ENCODE results near the gene GRIP1.

Gene GRIP1

GRCh38 chr12:66719862-66720261, 41.0 kb upstream of the GRIP1 start:
- CTCF ChIA-PET: no interaction called here

GRCh38 chr12:66717036-66717673, 38.3 kb upstream of the GRIP1 start:
- TF ChIP-seq CTCF (conservative IDR thresholded peaks at IDR 0.05; ENCODE audit: low read depth): no peak

More at GRCh38 chr12:66719862-66720261, 41.0 kb upstream of the GRIP1 start:
- H3K27ac ChIP-seq: no peak overlapping the region
- no peak for DNase-seq (ENCODE audit: low spot score)
- TF ChIP-seq CTCF (conservative IDR thresholded peaks at IDR 0.05; ENCODE audit: low read depth): no peak
- POLR2A ChIA-PET (ENCODE audit: low non-redundant PET): no interaction called here

GRCh38 chr12:66716522-66716921, 37.6 kb upstream of the GRIP1 start:
- ChIA-PET POLR2A (ENCODE audit: low non-redundant PET) (no interaction called here), CTCF (interaction anchor here (0.6 kb wide), 1 partner anchor 500 kb away, joined by 3 read pairs; no protein-coding TSS in a partner anchor)
- no peak for TF ChIP-seq CTCF (conservative IDR thresholded peaks at IDR 0.05; ENCODE audit: low read depth)
- no peak overlapping the region for H3K27ac ChIP-seq
- DNase-seq (ENCODE audit: low spot score): no peak

More at GRCh38 chr12:66717036-66717673, 38.3 kb upstream of the GRIP1 start:
- DNase-seq (ENCODE audit: low spot score): no peak
- ChIA-PET CTCF (interaction anchor here (0.6 kb wide), 1 partner anchor 161 kb away, joined by 4 read pairs; no protein-coding TSS in a partner anchor), POLR2A (ENCODE audit: low non-redundant PET) (no interaction called here)
- no peak overlapping the region for H3K27ac ChIP-seq

GRCh38 chr12:66714709-66715108, 35.8 kb upstream of the GRIP1 start:
- ChIA-PET CTCF (no interaction called here), POLR2A (ENCODE audit: low non-redundant PET) (no interaction called here)
- no peak for DNase-seq (ENCODE audit: low spot score)
- no peak for TF ChIP-seq CTCF (conservative IDR thresholded peaks at IDR 0.05; ENCODE audit: low read depth)
- no peak overlapping the region for H3K27ac ChIP-seq

- ChIA-PET CTCF (no interaction called here), POLR2A (ENCODE audit: low non-redundant PET) (no interaction called here)
- no peak overlapping the region for H3K27ac ChIP-seq
- no peak for TF ChIP-seq CTCF (conservative IDR thresholded peaks at IDR 0.05; ENCODE audit: low read depth)
- DNase-seq (ENCODE audit: low spot score): no peak
Measured at GRCh38 chr12:66713984-66714383, 35.1 kb upstream of the GRIP1 start.

GRCh38 chr12:66709893-66710292, 31.0 kb upstream of the GRIP1 start:
- DNase-seq (ENCODE audit: low spot score): no peak
- TF ChIP-seq CTCF (conservative IDR thresholded peaks at IDR 0.05; ENCODE audit: low read depth): no peak
- no peak overlapping the region for H3K27ac ChIP-seq
- ChIA-PET CTCF (interaction anchor here (0.6 to 1.6 kb wide), 2 partner anchors 10 to 604 kb away, joined by 3 read pairs; no protein-coding TSS in a partner anchor), POLR2A (ENCODE audit: low non-redundant PET) (no interaction called here)

All from RWPE1 (cell line).